ENCODE data around the gene PCDHB1.

GRCh38 chr5:141032626-141033025 is 18.5 kb upstream of the PCDHB1 start:
- TF ChIP-seq, protein P1, sequence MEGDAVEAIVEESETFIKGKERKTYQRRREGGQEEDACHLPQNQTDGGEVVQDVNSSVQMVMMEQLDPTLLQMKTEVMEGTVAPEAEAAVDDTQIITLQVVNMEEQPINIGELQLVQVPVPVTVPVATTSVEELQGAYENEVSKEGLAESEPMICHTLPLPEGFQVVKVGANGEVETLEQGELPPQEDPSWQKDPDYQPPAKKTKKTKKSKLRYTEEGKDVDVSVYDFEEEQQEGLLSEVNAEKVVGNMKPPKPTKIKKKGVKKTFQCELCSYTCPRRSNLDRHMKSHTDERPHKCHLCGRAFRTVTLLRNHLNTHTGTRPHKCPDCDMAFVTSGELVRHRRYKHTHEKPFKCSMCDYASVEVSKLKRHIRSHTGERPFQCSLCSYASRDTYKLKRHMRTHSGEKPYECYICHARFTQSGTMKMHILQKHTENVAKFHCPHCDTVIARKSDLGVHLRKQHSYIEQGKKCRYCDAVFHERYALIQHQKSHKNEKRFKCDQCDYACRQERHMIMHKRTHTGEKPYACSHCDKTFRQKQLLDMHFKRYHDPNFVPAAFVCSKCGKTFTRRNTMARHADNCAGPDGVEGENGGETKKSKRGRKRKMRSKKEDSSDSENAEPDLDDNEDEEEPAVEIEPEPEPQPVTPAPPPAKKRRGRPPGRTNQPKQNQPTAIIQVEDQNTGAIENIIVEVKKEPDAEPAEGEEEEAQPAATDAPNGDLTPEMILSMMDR (IDR thresholded peaks at IDR 0.05) = no peak
- TF ChIP-seq POLR2A (IDR thresholded peaks at IDR 0.05) (no peak), POLR2AphosphoS5 (IDR thresholded peaks at IDR 0.05) (no peak)

Measured in prostate gland (tissue), 2 donors.